Heart right ventricle (tissue), 16 donors: ENCODE measurements around the gene CCDC142. TPM values are rescaled to one million over a fixed set of nuclear protein-coding genes. Genes with fewer than 3 reads are reported as not detected.
A peak's percentile ranks its signal among the peaks of the same experiment; 100 is the strongest.

Experiments
- ATAC-seq, 8 donors: fragments of 200-7000 bp; cut with Tn5 transposase; one replicate each; pipeline ENCODE4 v1.9.1; 2020; ENCODE audit warnings: mild to moderate bottlenecking in 8 of 8, moderate library complexity in 8 of 8, moderate number of reproducible peaks in 1 of 8
- DNase-seq, 2 donors: peaks; one replicate each; pipeline ENCODE4 v3.0.0-alpha.2; 2020
- H3K27ac ChIP-seq, 10 donors: fragments of 200-600 bp; sonication (generic) in 2 of 10; one replicate each; pipeline versions ENCODE4 v1.5.0 to v1.8.0; 2020 to 2022; ENCODE audit warnings: mild to moderate bottlenecking in 3 of 10
- H3K27me3 ChIP-seq, 7 donors: fragments of 200-600 bp; one replicate each; pipeline ENCODE4 v1.8.0; 2021 to 2022; ENCODE audit warnings: mild to moderate bottlenecking in 2 of 7
- H3K36me3 ChIP-seq, 9 donors: fragments of 200-600 bp; sonication (generic) in 1 of 9; one replicate each; pipeline versions ENCODE4 v1.5.0 to v1.8.0; 2020 to 2022; ENCODE audit warnings: mild to moderate bottlenecking in 2 of 9
- H3K4me1 ChIP-seq, 9 donors: fragments of 200-600 bp; sonication (generic) in 1 of 9; one replicate each; pipeline versions ENCODE4 v1.5.0 to v1.8.0; 2020 to 2022; ENCODE audit warnings: mild to moderate bottlenecking in 4 of 9
- H3K4me3 ChIP-seq, 10 donors: fragments of 200-600 bp; sonication (generic) in 2 of 10; one replicate each; pipeline versions ENCODE4 v1.5.0 to v1.8.0; 2020 to 2022; ENCODE audit warnings: mild to moderate bottlenecking in 7 of 10, moderate library complexity in 2 of 10
- H3K9me3 ChIP-seq, 11 donors: fragments of 200-600 bp in 10 of 11; sonication (generic) in 2 of 11; one replicate each; pipeline versions ENCODE4 v1.5.0 to v1.8.0; 2013 to 2022; ENCODE audit warnings: mild to moderate bottlenecking in 2 of 11, control low read depth in 1 of 11, moderate library complexity in 1 of 11
- WGBS, 2 donors: extraction: QIAGEN DNeasy Blood & Tissue Kit; methylation state at CpG; one replicate each; pipeline ENCODE4 v1.1.7; 2013; ENCODE audit warnings: inconsistent platforms in 1 of 2; 5-methylcytosine and 5-hydroxymethylcytosine counted together
- intact Hi-C, 10 donors: fragments of 100-400 bp; cut with DNase I; formaldehyde crosslinking; loops; one replicate each; pipeline versions ENCODE4 v1.11.1 to v1.14.2; 2022
- long read RNA-seq, 3 donors: library from polyadenylated mRNA; unstranded; transcript quantifications; one replicate each; pipeline ENCODE4 v2.0.0, GENCODE V29; 2020 to 2021
- polyA plus RNA-seq, 2 donors: library from polyadenylated mRNA; stranded (reverse); fragments of 200-250 nt; gene quantifications; one replicate each; pipeline ENCODE4 v1.2.3, GENCODE V29; 2013
- total RNA-seq, 10 donors: library from RNA; stranded (reverse); fragmentation: NEBNext Ultra II Directional in 3 of 10; extraction: Animal tissue kit (Norgen Biotek cat#: 25700) in 3 of 10; gene quantifications; one replicate each; pipeline versions ENCODE4 v1.2.1 to v1.2.4, GENCODE V29; 2021 to 2023
- TF ChIP-seq, protein P1 (sequence below), 9 donors: fragments of 200-600 bp; sonication (generic) in 2 of 9; IDR thresholded peaks; one replicate each; pipeline versions ENCODE4 v1.5.0 to v1.8.0; 2021 to 2022; ENCODE audit warnings: antibody characterized with exemption in 9 of 9, mild to moderate bottlenecking in 5 of 9, moderate library complexity in 1 of 9
- donor health status: Arrhythmogenic right ventricular cardiomyopathy.
- donor health status: ischemic (EF 13 %, LVEDD 7.1; RV severe dilation, severe dysfunction).
- donor health status: healthy with polysubstance abuse.
- donor health status: DM: no; HTN: yes; CAD: no.
- donor health status: DM: no; HTN: no; CAD: no.
- donor health status: ischemic (EF 25% LVEDD 6.9; RV normal size, moderate dysfunction).
- donor health status: ischemic (EF 25% LVEDD 5.7; RV mildly dilated, moderate dysfunction).
- donor health status: healthy.
- donor health status: DM: yes; HTN: yes; CAD: no.
- donor health status: Ischemic cardiomyopathy.
- donor health status: ischemic (EF 35%, LVEDD 5.7; RV mildly dilated, moderate dysfunction).
- donor health status: nonischemic (EF 11% LVEDD 7.7; RV severe dilation, severe dysfunction).
- donor health status: DM: yes; HTN: yes; CAD: no.
- donor health status: PGD.
- donor health status: ischemic (EF 29% LVEDD 5.4; RV normal size, mild dysfunction).
- donor health status: nonischemic (EF 23%, LVEDD 6.1; RV moderate dilation, normal function).

The CCDC142 gene, protein sequence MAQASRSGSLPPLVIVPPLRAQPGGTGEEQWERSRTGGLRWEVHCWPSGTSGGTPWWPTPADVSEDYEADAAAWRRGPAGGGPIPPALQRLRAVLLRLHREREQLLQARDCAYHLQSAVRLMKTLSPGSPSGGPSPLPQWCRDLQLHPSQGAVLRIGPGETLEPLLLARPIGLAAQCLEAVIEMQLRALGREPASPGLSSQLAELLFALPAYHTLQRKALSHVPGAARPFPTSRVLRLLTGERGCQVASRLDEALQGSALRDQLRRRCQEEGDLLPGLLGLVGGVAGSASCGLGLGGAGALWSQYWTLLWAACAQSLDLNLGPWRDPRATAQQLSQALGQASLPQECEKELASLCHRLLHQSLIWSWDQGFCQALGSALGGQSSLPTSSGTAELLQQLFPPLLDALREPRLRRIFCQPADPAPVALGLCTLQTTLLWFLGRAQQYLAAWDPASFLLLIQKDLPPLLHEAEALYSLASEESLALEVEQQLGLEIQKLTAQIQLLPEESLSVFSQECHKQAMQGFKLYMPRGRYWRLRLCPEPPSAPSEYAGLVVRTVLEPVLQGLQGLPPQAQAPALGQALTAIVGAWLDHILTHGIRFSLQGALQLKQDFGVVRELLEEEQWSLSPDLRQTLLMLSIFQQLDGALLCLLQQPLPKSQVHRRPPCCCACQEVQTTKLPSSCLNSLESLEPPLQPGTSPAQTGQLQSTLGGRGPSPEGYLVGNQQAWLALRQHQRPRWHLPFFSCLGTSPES
- total RNA-seq, result 10 to 100 TPM in 1 of 10 donors, 1 to 10 TPM in 9; 2.3 to 11.7 (median 5.5) TPM
- polyA plus RNA-seq, result 10 to 100 TPM in 1 of 2 donors, 1 to 10 TPM in 1; 3.2 to 13.2 TPM
- long read RNA-seq, donor 1, partial matches to known transcripts, result 3 of 12 reads
- long read RNA-seq, donor 1, other reads (novel, unspliced or antisense), result 5 of 12 reads
- long read RNA-seq, donor 2, partial matches to known transcripts, result 4 of 10 reads
- long read RNA-seq, donor 2, other reads (novel, unspliced or antisense), result 4 of 10 reads
- long read RNA-seq, donor 3, partial matches to known transcripts, result 7 of 12 reads
- long read RNA-seq, donor 3, other reads (novel, unspliced or antisense), result 3 of 12 reads

DNA sequence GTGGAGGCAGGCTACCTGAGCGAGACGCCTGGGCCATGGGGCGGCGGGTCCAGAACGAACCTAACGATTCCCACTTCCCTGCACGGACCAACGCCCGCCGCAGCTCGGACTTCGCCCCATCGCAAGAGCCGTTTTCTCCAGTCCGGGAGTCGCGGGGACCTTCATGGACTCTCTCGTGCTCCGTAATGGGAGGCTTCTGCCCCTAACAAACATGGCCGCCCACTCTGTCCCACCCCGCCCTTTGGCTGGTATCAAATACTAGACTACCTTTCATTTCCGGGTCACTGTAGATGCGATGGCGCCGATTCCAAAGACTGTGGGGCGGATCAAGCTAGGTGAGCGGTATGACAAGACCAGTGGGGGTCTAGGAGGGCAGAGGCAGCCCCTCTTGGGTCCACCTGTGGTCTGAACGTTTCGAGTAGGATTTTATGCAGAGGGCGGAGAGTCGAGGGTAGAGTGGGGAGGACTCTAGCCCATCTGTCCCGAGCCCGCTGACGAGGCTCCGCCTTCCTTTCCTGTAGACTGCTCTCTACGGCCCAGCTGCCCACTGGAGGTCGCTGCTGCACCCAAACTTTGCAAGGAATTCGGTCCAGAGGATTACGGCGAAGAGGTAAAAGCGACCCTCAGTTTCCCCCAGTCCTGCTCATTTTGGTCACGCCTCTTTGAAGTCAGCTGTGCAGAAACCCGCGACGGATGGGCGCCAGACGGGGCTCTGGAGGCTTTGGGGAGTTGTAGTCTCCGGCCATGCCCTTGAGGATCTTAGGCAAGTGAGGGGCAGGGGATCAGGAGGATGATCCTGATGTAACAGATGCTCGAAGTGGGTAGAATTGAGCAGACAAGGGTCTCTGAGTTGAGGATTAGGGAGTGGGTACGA lies at the start of gene CCDC142, which contains the start of gene TTC31:
TSS of gene CCDC142 (minus strand) at position 198 of the 874 bp plus-strand sequence. CDS start at position 37, 161 bp downstream.
TSS of gene TTC31 (plus strand) at position 281 of the 874 bp plus-strand sequence. CDS start at position 296, 15 bp downstream.
- peak; percentile 98 to 99 (median 99) for ATAC-seq
- peak; percentile 94 to 98 for DNase-seq
- WGBS, 2 donors, result 1% methylated on average over 50 of the region's 50 CpGs
- Histone ChIP-seq H3K4me3 (peak within 1 kb of the TSS; percentile 74 to 97 (median 88)), H3K4me1 (peaks cover 10 to 40% (median 29%) of the 10 kb centered on the region in 9 donors), H3K9me3 (no peaks in the 10 kb centered on the region), H3K27me3 (no peaks in the 10 kb centered on the region), H3K27ac (peak within 1 kb of the TSS; percentile 78 to 94 (median 90)), H3K36me3 (peaks cover 0 to 64% (median 3%) of the 10 kb centered on the region in 9 donors)
- TF ChIP-seq, protein P1, sequence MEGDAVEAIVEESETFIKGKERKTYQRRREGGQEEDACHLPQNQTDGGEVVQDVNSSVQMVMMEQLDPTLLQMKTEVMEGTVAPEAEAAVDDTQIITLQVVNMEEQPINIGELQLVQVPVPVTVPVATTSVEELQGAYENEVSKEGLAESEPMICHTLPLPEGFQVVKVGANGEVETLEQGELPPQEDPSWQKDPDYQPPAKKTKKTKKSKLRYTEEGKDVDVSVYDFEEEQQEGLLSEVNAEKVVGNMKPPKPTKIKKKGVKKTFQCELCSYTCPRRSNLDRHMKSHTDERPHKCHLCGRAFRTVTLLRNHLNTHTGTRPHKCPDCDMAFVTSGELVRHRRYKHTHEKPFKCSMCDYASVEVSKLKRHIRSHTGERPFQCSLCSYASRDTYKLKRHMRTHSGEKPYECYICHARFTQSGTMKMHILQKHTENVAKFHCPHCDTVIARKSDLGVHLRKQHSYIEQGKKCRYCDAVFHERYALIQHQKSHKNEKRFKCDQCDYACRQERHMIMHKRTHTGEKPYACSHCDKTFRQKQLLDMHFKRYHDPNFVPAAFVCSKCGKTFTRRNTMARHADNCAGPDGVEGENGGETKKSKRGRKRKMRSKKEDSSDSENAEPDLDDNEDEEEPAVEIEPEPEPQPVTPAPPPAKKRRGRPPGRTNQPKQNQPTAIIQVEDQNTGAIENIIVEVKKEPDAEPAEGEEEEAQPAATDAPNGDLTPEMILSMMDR (IDR thresholded peaks at IDR 0.05), result peak; percentile 81 to 98 (median 88)
- intact Hi-C loops, result loop anchor here in 9 of 10 donors (1.0 to 5.0 kb wide), 10 partner anchors 24 to 104 kb away; partner anchors contain the start of genes AUP1 (in 4 of the 9), HTRA2 (in 4 of the 9), PCGF1 (in 2 of the 9) and DQX1 (in 1 of the 9)

DNA sequence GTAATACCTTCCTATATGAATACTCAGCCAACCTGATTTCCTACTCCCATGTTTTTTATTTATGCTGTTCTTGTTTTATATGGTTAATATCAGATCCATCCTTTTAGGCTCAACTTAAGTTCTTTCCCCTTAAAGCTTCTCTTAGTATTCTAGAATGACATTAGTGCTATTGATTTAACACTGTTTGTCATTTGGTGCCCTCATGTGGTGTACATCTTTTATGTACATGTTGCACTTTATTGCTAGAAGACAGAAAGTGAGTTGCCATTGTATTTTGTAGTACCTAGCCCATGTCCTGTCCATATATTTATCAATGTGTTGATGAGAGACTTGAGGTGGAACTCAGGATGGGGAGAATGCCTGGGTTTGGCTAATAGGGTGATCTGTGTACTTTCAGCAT lies 49.4 kb upstream of the CCDC142 start:
- Histone ChIP-seq H3K27me3 (no peaks in the 10 kb centered on the region), H3K4me3 (no peak overlapping the region), H3K27ac (peak overlapping the region in 1 of 10 donors; percentile 2), H3K4me1 (peaks cover 12 to 35% (median 30%) of the 10 kb centered on the region in 9 donors), H3K9me3 (no peaks in the 10 kb centered on the region), H3K36me3 (peaks cover 0 to 57% (median 21%) of the 10 kb centered on the region in 9 donors)
- ATAC-seq (no peak), DNase-seq (no peak)
- intact Hi-C loops, result loop anchor here in 2 of 10 donors (5.0 kb wide), 2 partner anchors 50 to 55 kb away; partner anchors contain the start of genes CCDC142 (in 1 of the 2) and TTC31 (in 1 of the 2)
- TF ChIP-seq, protein P1 (IDR thresholded peaks at IDR 0.05), result peak in 7 of 9 donors; percentile 14 to 45 (median 29)

DNA sequence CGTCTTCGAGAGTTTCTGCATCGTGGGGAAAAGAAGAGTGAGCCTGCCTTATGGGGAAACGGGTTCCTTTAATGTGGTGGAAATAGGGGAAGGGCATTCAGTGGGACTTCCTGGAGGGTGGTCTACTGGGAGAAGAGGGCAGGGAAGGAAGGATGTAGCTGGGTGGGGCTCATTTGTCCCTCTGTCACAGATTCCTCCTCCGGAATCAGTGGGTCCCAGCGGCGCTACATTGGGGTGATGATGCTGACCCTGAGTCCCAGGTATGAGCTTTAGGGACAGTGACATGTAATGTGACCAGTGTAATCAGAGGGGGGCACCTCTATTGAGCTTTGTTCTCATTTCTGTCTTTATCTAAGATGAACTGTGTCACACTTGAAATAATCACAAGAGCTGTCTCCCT lies 48.9 kb upstream of the CCDC142 start:
- WGBS, 2 donors, result 77 to 81% methylated on average over 7 of the region's 7 CpGs
- Histone ChIP-seq H3K9me3 (no peaks in the 10 kb centered on the region), H3K4me3 (no peak overlapping the region), H3K36me3 (peaks cover 0 to 62% (median 27%) of the 10 kb centered on the region in 9 donors), H3K4me1 (peaks cover 12 to 35% (median 31%) of the 10 kb centered on the region in 9 donors), H3K27ac (peak overlapping the region in 3 of 10 donors; percentile 2 to 92 (median 91)), H3K27me3 (no peaks in the 10 kb centered on the region)
- ATAC-seq (no peak), DNase-seq (no peak)
- TF ChIP-seq, protein P1 (IDR thresholded peaks at IDR 0.05), result no peak
- intact Hi-C loops, result loop anchor here in 3 of 10 donors (2.0 to 5.0 kb wide), 3 partner anchors 21 to 56 kb away; partner anchors contain the start of genes CCDC142 (in 1 of the 3), LOXL3 (in 1 of the 3) and TTC31 (in 1 of the 3)
